SK-N-SH treated with all-trans-retinoic acid at 6 μM for 48 hours (cell line): ENCODE measurements around the gene AADACL2.

Experiments
- CSDC2 ChIP-seq: fragments of 250-450 bp; sonication (Bioruptor Pico); IDR thresholded peaks from 2 replicates; pipeline ENCODE4 v1.5.0; 2020; ENCODE audit warnings: mild to moderate bottlenecking, moderate library complexity
- ESRRG ChIP-seq: fragments of 250-450 bp; sonication (Bioruptor Pico); IDR thresholded peaks from 2 replicates; pipeline ENCODE4 v1.6.1; 2021; ENCODE audit warnings: mild to moderate bottlenecking
- GLIS3 ChIP-seq: fragments of 250-450 bp; sonication (Bioruptor Pico); IDR thresholded peaks from 2 replicates; pipeline ENCODE4 v1.5.0; 2020; ENCODE audit warnings: mild to moderate bottlenecking, moderate library complexity
- ISL1 ChIP-seq: fragments of 250-450 bp; sonication (Bioruptor Pico); IDR thresholded peaks from 2 replicates; pipeline ENCODE4 v2.1.2; 2022; ENCODE audit warnings: mild to moderate bottlenecking, moderate library complexity
- PPARA ChIP-seq: fragments of 250-450 bp; sonication (Bioruptor Pico); IDR thresholded peaks from 2 replicates; pipeline ENCODE4 v1.5.0; 2020; ENCODE audit warnings: mild to moderate bottlenecking, borderline replicate concordance
- RARB ChIP-seq: fragments of 250-450 bp; sonication (Bioruptor Pico); IDR thresholded peaks from 2 replicates; pipeline ENCODE4 v1.8.0; 2021; ENCODE audit warnings: mild to moderate bottlenecking, moderate library complexity
- TCF4 ChIP-seq: fragments of 250-450 bp; sonication (Bioruptor Pico); IDR thresholded peaks from 2 replicates; pipeline ENCODE4 v1.8.0; 2021; ENCODE audit warnings: mild to moderate bottlenecking, moderate library complexity, borderline replicate concordance
- TOX ChIP-seq: fragments of 250-450 bp; sonication (Bioruptor Pico); IDR thresholded peaks from 2 replicates; pipeline ENCODE4 v1.8.0; 2021; ENCODE audit warnings: mild to moderate bottlenecking, moderate library complexity, borderline replicate concordance
- ZFP3 ChIP-seq: fragments of 250-450 bp; sonication (Bioruptor Pico); IDR thresholded peaks from 2 replicates; pipeline ENCODE4 v1.5.0; 2020; ENCODE audit warnings: mild to moderate bottlenecking, moderate library complexity
- ZFP30 ChIP-seq: fragments of 450-650 bp; formaldehyde crosslinking; IDR thresholded peaks from 2 replicates; pipeline ENCODE4 v1.5.0; 2022; ENCODE audit warnings: mild to moderate bottlenecking, moderate library complexity
- ZNF70 ChIP-seq: fragments of 450-650 bp; formaldehyde crosslinking; IDR thresholded peaks from 2 replicates; pipeline ENCODE4 v1.5.0; 2020; ENCODE audit warnings: mild to moderate bottlenecking, moderate library complexity
- ZNF8 ChIP-seq: fragments of 450-650 bp; formaldehyde crosslinking; IDR thresholded peaks from 2 replicates; pipeline ENCODE4 v1.5.0; 2020; ENCODE audit warnings: mild to moderate bottlenecking, moderate library complexity
- TF ChIP-seq, protein P1 (sequence below): fragments of 250-450 bp; sonication (Bioruptor Pico); IDR thresholded peaks from 2 replicates; pipeline ENCODE4 v1.8.0; 2020; ENCODE audit warnings: mild to moderate bottlenecking, moderate library complexity, borderline replicate concordance
- TF ChIP-seq, protein P2 (sequence below): fragments of 250-450 bp; sonication (Bioruptor Pico); IDR thresholded peaks from 2 replicates; pipeline ENCODE4 v1.8.0; 2021; ENCODE audit warnings: low read depth, mild to moderate bottlenecking, moderate library complexity, borderline replicate concordance

DNA sequence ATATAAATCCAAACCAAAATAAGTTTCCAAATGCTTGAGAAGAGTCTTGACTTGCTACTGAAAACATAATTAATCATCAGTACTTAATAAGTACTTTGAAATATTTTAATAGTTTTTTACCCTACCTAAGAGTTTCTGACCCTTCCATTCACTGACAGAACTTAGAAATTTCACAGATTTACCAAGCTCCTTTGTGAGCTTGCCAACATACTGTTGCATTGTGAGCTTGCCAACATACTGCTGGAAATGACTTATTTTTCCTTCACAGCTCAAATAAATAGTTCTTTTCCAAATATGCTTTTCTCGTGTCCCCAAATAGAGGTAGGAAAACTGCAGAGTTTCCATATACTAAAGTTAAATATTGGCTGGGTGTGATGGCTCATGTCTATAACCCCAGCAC is 70.5 kb downstream of the AADACL2 start:
- TF ChIP-seq ZFP30 (CRISPR knock-in tag) = no peak
- TF ChIP-seq, protein P1, sequence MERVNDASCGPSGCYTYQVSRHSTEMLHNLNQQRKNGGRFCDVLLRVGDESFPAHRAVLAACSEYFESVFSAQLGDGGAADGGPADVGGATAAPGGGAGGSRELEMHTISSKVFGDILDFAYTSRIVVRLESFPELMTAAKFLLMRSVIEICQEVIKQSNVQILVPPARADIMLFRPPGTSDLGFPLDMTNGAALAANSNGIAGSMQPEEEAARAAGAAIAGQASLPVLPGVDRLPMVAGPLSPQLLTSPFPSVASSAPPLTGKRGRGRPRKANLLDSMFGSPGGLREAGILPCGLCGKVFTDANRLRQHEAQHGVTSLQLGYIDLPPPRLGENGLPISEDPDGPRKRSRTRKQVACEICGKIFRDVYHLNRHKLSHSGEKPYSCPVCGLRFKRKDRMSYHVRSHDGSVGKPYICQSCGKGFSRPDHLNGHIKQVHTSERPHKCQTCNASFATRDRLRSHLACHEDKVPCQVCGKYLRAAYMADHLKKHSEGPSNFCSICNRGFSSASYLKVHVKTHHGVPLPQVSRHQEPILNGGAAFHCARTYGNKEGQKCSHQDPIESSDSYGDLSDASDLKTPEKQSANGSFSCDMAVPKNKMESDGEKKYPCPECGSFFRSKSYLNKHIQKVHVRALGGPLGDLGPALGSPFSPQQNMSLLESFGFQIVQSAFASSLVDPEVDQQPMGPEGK (CRISPR knock-in tag) = no peak
- no peak for TF ChIP-seq ISL1 (CRISPR knock-in tag)
- no peak for TF ChIP-seq TOX (CRISPR knock-in tag)
- no peak for TF ChIP-seq RARB
- TF ChIP-seq GLIS3 (CRISPR knock-in tag) = no peak
- TF ChIP-seq ZNF70 (CRISPR knock-in tag) = no peak
- TF ChIP-seq TCF4 (CRISPR knock-in tag) = no peak
- TF ChIP-seq PPARA = no peak
- TF ChIP-seq CSDC2 = no peak
- TF ChIP-seq ZNF8 (CRISPR knock-in tag) = no peak
- no peak for TF ChIP-seq ESRRG
- TF ChIP-seq, protein P2, sequence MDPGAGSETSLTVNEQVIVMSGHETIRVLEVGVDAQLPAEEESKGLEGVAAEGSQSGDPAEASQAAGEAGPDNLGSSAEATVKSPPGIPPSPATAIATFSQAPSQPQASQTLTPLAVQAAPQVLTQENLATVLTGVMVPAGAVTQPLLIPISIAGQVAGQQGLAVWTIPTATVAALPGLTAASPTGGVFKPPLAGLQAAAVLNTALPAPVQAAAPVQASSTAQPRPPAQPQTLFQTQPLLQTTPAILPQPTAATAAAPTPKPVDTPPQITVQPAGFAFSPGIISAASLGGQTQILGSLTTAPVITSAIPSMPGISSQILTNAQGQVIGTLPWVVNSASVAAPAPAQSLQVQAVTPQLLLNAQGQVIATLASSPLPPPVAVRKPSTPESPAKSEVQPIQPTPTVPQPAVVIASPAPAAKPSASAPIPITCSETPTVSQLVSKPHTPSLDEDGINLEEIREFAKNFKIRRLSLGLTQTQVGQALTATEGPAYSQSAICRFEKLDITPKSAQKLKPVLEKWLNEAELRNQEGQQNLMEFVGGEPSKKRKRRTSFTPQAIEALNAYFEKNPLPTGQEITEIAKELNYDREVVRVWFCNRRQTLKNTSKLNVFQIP (CRISPR knock-in tag) = no peak
- no peak for TF ChIP-seq ZFP3 (CRISPR knock-in tag)
